ENCODE data around the gene NOX3. TPM values are rescaled to one million over a fixed set of nuclear protein-coding genes. Genes with fewer than 3 reads are reported as not detected.

The NOX3 gene
- total RNA-seq, 1 experiment from 2014 or later = not detected

- H3K4me1 ChIP-seq (ENCODE audit: insufficient read depth, low read length) = no peaks in the 10 kb centered on the region
- DNase-seq = no peak
- no peak overlapping the region for H3K56ac ChIP-seq (ENCODE audit: insufficient read length, low read depth, low read length)
- H2BK12ac ChIP-seq (ENCODE audit: insufficient read length, low read depth, low read length) = no peak overlapping the region
- no peak overlapping the region for H2BK120ac ChIP-seq (ENCODE audit: low read depth, low read length, poor library complexity, severe bottlenecking)
- no peak overlapping the region for H3K27ac Mint-ChIP-seq
- H3T11ph ChIP-seq (ENCODE audit: low read length) = no peak overlapping the region
- no peak overlapping the region for H3K27ac ChIP-seq (ENCODE audit: insufficient read length, low read depth, low read length)
- no peak overlapping the region for H2AK5ac ChIP-seq (ENCODE audit: insufficient read length, low read length)
- H2AFZ ChIP-seq (ENCODE audit: low read length) = no peak overlapping the region
- no peaks in the 10 kb centered on the region for H3K4me1 Mint-ChIP-seq
- H3K23ac ChIP-seq (ENCODE audit: insufficient read length, low read depth, low read length) = no peak overlapping the region
- no peaks in the 10 kb centered on the region for H3K9me3 Mint-ChIP-seq
- no peak overlapping the region for H2BK5ac ChIP-seq (ENCODE audit: insufficient read length, low read length)
- no peaks in the 10 kb centered on the region for H3K27me3 Mint-ChIP-seq (ENCODE audit: low read depth)
- H4K5ac ChIP-seq (ENCODE audit: insufficient read length, low read depth, low read length) = no peak overlapping the region
- no CpG with 5 or more reads among the region's 3 CpGs for WGBS (ENCODE audit: extremely low coverage, insufficient read length, low lambda C conversion rate)
- H3K14ac ChIP-seq (ENCODE audit: insufficient read depth, low read length) = no peak overlapping the region
- no peak overlapping the region for H2BK20ac ChIP-seq (ENCODE audit: low read depth, low read length, poor library complexity, severe bottlenecking)
- H3K79me2 ChIP-seq (ENCODE audit: insufficient read depth, low read length) = no peaks in the 10 kb centered on the region
- H4K20me1 ChIP-seq (ENCODE audit: control insufficient read depth, insufficient read depth, insufficient read length) = no peaks in the 10 kb centered on the region
- H3K9me3 ChIP-seq (ENCODE audit: control insufficient read depth, low read depth, low read length) = no peaks in the 10 kb centered on the region
- H4K91ac ChIP-seq (ENCODE audit: insufficient read length, low read depth, low read length) = no peak overlapping the region
- H3K4ac ChIP-seq (ENCODE audit: low read depth, low read length) = no peak overlapping the region
- no peak overlapping the region for H3K18ac ChIP-seq (ENCODE audit: insufficient read length, low read depth, low read length)
- H3K36me3 Mint-ChIP-seq (ENCODE audit: insufficient read depth in 1 of 3, low read depth in 3 of 3) = no peaks in the 10 kb centered on the region; a peak in 1 of 7 replicates
- H4K8ac ChIP-seq (replicated peaks; ENCODE audit: insufficient read length, low read depth, low read length) = no peak overlapping the region
- H3K27me3 ChIP-seq (ENCODE audit: insufficient read depth, low read length) = no peaks in the 10 kb centered on the region
- no peak for TF ChIP-seq CTCF (conservative IDR thresholded peaks at IDR 0.05)
- no peak overlapping the region for H3K4me2 ChIP-seq (ENCODE audit: insufficient read depth, insufficient read length, low read length)
- H2BK15ac ChIP-seq (ENCODE audit: low read depth, low read length) = no peak overlapping the region
- H3K23me2 ChIP-seq (ENCODE audit: insufficient read length, low read depth, low read length, poor library complexity, severe bottlenecking) = no peaks in the 10 kb centered on the region
- H3K4me3 Mint-ChIP-seq = no peak overlapping the region
- H3K9ac ChIP-seq (ENCODE audit: extremely low read depth, insufficient read length, low read length) = no peak overlapping the region
- no peaks in the 10 kb centered on the region for H3K79me1 ChIP-seq (ENCODE audit: insufficient read depth, low read depth, low read length, poor library complexity, severe bottlenecking)
These were observed 76.9 kb downstream of the NOX3 start for GRCh38 chr6:155378724-155379123.
